GM21526 (cell line): ENCODE data around the gene ADAMTS19.
A peak's percentile ranks its signal among the peaks of the same experiment; 100 is the strongest.

Source experiments
- ATAC-seq: cut with Tn5 transposase; IDR thresholded peaks from one replicate; pipeline ENCODE4 v1.9.1; 2021; ENCODE audit warnings: moderate library complexity; ENCODE audit not compliant: unreplicated experiment, low FRiP score

The ADAMTS19 gene

GRCh38 chr5:129760636-129761325 is 300.7 kb downstream of the ADAMTS19 start:
- ATAC-seq: no peak

GRCh38 chr5:129763651-129764050 is 303.6 kb downstream of the ADAMTS19 start:
- no peak for ATAC-seq

DNA sequence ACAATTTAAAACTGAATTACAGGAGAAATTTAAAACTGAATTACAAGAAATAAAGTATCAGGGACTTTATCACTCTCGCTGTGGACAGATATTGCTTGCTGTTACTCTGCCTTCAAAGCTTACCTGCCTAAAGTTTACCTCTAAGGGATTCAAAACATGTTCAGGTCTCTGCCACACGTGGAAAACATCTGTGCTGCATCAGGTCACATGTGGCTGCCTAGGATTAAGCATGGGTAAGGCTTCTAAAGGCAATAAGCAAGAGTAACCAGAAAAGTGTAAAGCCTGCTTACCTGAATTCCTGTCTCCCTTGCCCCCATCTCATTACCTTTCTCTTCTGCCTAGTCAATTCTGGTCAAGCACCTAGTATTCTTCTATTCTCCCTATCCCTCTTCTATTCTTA is 306.7 kb downstream of the ADAMTS19 start:
- no peak for ATAC-seq

GRCh38 chr5:129767927-129768380 is 307.9 kb downstream of the ADAMTS19 start:
- peak; percentile 92 for ATAC-seq

DNA sequence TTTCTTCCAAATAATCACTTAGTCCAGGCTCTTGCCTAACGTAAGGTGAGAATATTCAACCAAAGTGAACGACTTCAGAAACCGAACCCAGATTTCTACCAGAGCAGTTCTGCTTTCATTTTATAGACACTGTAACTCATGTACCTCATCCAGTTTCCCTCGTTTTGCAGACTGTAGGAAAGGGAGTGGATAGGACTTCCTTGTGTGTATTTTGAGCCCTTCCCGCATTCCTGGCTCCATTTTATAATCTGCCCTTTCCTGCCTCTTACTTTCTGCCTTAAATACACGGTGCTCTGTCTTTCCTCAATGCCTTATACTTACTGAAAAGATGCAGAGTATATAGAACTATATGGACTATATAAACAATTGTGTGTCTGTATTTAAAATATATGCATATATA is 308.6 kb downstream of the ADAMTS19 start:
- ATAC-seq: no peak

DNA sequence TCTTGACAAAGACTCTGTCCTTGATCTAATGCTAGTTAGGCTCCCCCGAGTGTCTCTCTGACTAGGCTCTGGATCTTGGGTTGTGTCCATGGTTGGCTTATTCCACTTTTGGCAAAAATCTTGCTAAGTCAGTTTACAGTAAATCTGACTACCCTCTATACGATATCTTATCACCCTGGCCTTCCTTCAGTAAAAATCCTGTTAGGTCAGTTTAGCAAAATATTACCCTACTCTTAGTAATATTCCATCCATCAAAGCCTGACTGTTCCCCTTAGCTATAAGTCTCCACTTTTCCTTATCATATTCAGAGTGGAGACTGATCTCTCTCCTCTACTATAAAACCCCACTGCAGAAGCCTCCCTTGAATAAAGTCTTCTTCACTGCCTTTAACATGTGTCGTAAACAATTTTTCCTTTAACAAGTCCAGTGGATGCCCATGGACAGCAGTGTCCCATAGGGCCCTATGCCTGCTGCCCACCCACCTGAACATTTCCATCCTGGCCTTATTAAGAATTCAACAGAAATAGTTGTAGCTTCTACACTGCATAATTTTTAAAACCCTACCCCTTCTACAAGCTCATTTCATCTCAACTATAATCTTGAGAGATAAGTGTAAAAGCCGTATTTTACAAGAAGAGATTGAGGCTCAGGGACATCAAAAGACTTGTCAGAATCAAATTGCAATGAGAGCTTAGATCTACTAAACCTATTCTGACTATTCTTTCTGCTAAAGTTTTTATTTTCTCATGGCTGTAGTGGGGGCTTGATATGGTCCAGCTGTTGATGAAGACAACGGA is 310.1 kb downstream of the ADAMTS19 start:
- ATAC-seq: no peak

GRCh38 chr5:129771058-129771838 is 311.1 kb downstream of the ADAMTS19 start:
- peak; percentile 76 for ATAC-seq

- ATAC-seq: no peak
Observed at GRCh38 chr5:129773376-129773775, 313.3 kb downstream of the ADAMTS19 start.

DNA sequence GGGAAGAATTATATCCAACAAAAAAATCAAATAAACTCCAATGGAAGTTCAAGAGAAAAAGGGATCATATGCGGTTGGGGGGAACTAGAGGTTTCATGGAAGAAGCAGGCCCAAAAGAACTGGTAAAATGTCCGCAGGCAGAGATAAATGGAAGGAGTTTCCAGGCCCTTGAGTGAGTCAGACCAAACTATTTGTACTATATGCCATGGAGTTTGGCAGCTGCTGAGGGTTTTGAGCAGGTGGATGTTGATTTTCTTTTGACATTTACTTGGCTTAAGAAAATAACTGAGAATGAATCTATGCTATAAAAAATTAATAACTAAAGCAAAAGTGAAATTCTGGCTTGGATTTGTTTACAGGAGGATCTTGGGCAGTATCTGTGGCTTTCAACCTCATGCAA is 321.5 kb downstream of the ADAMTS19 start:
- no peak for ATAC-seq
